Measurements from ENCODE around the gene RWDD3.

RWDD3 gene

GRCh38 chr1:95247607-95248006 is 13.6 kb downstream of the RWDD3 start:
- no peaks in the 10 kb centered on the region for H3K27me3 ChIP-seq (replicated peaks; ENCODE audit: control insufficient read depth, insufficient read depth, low read length, poor library complexity, severe bottlenecking)
- H3K4me1 ChIP-seq (ENCODE audit: control insufficient read depth, insufficient read depth, low read length, poor library complexity, severe bottlenecking): no peaks in the 10 kb centered on the region
- H3K4me3 ChIP-seq (ENCODE audit: insufficient read depth, low read depth, low read length, poor library complexity, severe bottlenecking): no peak overlapping the region
- peaks cover 17% of the 10 kb centered on the region for H3K36me3 ChIP-seq (ENCODE audit: control insufficient read depth, insufficient read depth, low read length)
- no peak for DNase-seq
- H3K9me3 ChIP-seq (ENCODE audit: control insufficient read depth, low read length): no peaks in the 10 kb centered on the region
- no peak overlapping the region for H3K27ac ChIP-seq (ENCODE audit: insufficient read depth, low read length, poor library complexity, severe bottlenecking)

- Histone ChIP-seq H3K9me3 (ENCODE audit: control insufficient read depth, low read length) (no peaks in the 10 kb centered on the region), H3K4me1 (ENCODE audit: control insufficient read depth, insufficient read depth, low read length, poor library complexity, severe bottlenecking) (no peaks in the 10 kb centered on the region), H3K27ac (ENCODE audit: insufficient read depth, low read length, poor library complexity, severe bottlenecking) (no peak overlapping the region), H3K4me3 (ENCODE audit: insufficient read depth, low read depth, low read length, poor library complexity, severe bottlenecking) (no peak overlapping the region), H3K36me3 (ENCODE audit: control insufficient read depth, insufficient read depth, low read length) (peaks cover 9% of the 10 kb centered on the region), H3K27me3 (replicated peaks; ENCODE audit: control insufficient read depth, insufficient read depth, low read length, poor library complexity, severe bottlenecking) (no peaks in the 10 kb centered on the region)
- no peak for DNase-seq
Measured at GRCh38 chr1:95249916-95250315, 15.9 kb downstream of the RWDD3 start.

- peaks cover 4% of the 10 kb centered on the region for H3K36me3 ChIP-seq (ENCODE audit: control insufficient read depth, insufficient read depth, low read length)
- DNase-seq: no peak
- no peaks in the 10 kb centered on the region for H3K9me3 ChIP-seq (ENCODE audit: control insufficient read depth, low read length)
- H3K4me3 ChIP-seq (ENCODE audit: insufficient read depth, low read depth, low read length, poor library complexity, severe bottlenecking): no peak overlapping the region
- no peaks in the 10 kb centered on the region for H3K4me1 ChIP-seq (ENCODE audit: control insufficient read depth, insufficient read depth, low read length, poor library complexity, severe bottlenecking)
- no peaks in the 10 kb centered on the region for H3K27me3 ChIP-seq (replicated peaks; ENCODE audit: control insufficient read depth, insufficient read depth, low read length, poor library complexity, severe bottlenecking)
- H3K27ac ChIP-seq (ENCODE audit: insufficient read depth, low read length, poor library complexity, severe bottlenecking): no peak overlapping the region
Measured at GRCh38 chr1:95252422-95252821, 18.4 kb downstream of the RWDD3 start.

GRCh38 chr1:95254959-95255358 is 20.9 kb downstream of the RWDD3 start:
- Histone ChIP-seq H3K27ac (ENCODE audit: insufficient read depth, low read length, poor library complexity, severe bottlenecking) (no peak overlapping the region), H3K36me3 (ENCODE audit: control insufficient read depth, insufficient read depth, low read length) (peaks cover 4% of the 10 kb centered on the region), H3K4me3 (ENCODE audit: insufficient read depth, low read depth, low read length, poor library complexity, severe bottlenecking) (no peak overlapping the region), H3K9me3 (ENCODE audit: control insufficient read depth, low read length) (no peaks in the 10 kb centered on the region), H3K27me3 (replicated peaks; ENCODE audit: control insufficient read depth, insufficient read depth, low read length, poor library complexity, severe bottlenecking) (no peaks in the 10 kb centered on the region), H3K4me1 (ENCODE audit: control insufficient read depth, insufficient read depth, low read length, poor library complexity, severe bottlenecking) (no peaks in the 10 kb centered on the region)
- no peak for DNase-seq

GRCh38 chr1:95255826-95256225 is 21.8 kb downstream of the RWDD3 start:
- Histone ChIP-seq H3K4me3 (ENCODE audit: insufficient read depth, low read depth, low read length, poor library complexity, severe bottlenecking) (no peak overlapping the region), H3K4me1 (ENCODE audit: control insufficient read depth, insufficient read depth, low read length, poor library complexity, severe bottlenecking) (no peaks in the 10 kb centered on the region), H3K9me3 (ENCODE audit: control insufficient read depth, low read length) (no peaks in the 10 kb centered on the region), H3K27ac (ENCODE audit: insufficient read depth, low read length, poor library complexity, severe bottlenecking) (no peak overlapping the region), H3K27me3 (replicated peaks; ENCODE audit: control insufficient read depth, insufficient read depth, low read length, poor library complexity, severe bottlenecking) (no peaks in the 10 kb centered on the region), H3K36me3 (ENCODE audit: control insufficient read depth, insufficient read depth, low read length) (peaks cover 4% of the 10 kb centered on the region)
- DNase-seq: no peak

GRCh38 chr1:95257758-95258157 is 23.7 kb downstream of the RWDD3 start:
- Histone ChIP-seq H3K9me3 (ENCODE audit: control insufficient read depth, low read length) (no peaks in the 10 kb centered on the region), H3K4me3 (ENCODE audit: insufficient read depth, low read depth, low read length, poor library complexity, severe bottlenecking) (no peak overlapping the region), H3K36me3 (ENCODE audit: control insufficient read depth, insufficient read depth, low read length) (no peaks in the 10 kb centered on the region), H3K4me1 (ENCODE audit: control insufficient read depth, insufficient read depth, low read length, poor library complexity, severe bottlenecking) (no peaks in the 10 kb centered on the region), H3K27ac (ENCODE audit: insufficient read depth, low read length, poor library complexity, severe bottlenecking) (no peak overlapping the region), H3K27me3 (replicated peaks; ENCODE audit: control insufficient read depth, insufficient read depth, low read length, poor library complexity, severe bottlenecking) (no peaks in the 10 kb centered on the region)
- no peak for DNase-seq

- H3K27me3 ChIP-seq (replicated peaks; ENCODE audit: control insufficient read depth, insufficient read depth, low read length, poor library complexity, severe bottlenecking): no peaks in the 10 kb centered on the region
- no peak overlapping the region for H3K4me3 ChIP-seq (ENCODE audit: insufficient read depth, low read depth, low read length, poor library complexity, severe bottlenecking)
- no peaks in the 10 kb centered on the region for H3K36me3 ChIP-seq (ENCODE audit: control insufficient read depth, insufficient read depth, low read length)
- no peaks in the 10 kb centered on the region for H3K4me1 ChIP-seq (ENCODE audit: control insufficient read depth, insufficient read depth, low read length, poor library complexity, severe bottlenecking)
- no peak overlapping the region for H3K27ac ChIP-seq (ENCODE audit: insufficient read depth, low read length, poor library complexity, severe bottlenecking)
- H3K9me3 ChIP-seq (ENCODE audit: control insufficient read depth, low read length): no peaks in the 10 kb centered on the region
- no peak for DNase-seq
Measured at GRCh38 chr1:95259245-95259644, 25.2 kb downstream of the RWDD3 start.

GRCh38 chr1:95262913-95263312 is 28.9 kb downstream of the RWDD3 start:
- Histone ChIP-seq H3K27me3 (replicated peaks; ENCODE audit: control insufficient read depth, insufficient read depth, low read length, poor library complexity, severe bottlenecking) (no peaks in the 10 kb centered on the region), H3K9me3 (ENCODE audit: control insufficient read depth, low read length) (no peaks in the 10 kb centered on the region)
- DNase-seq: no peak

GRCh38 chr1:95263450-95263849 is 29.4 kb downstream of the RWDD3 start:
- Histone ChIP-seq H3K27ac (ENCODE audit: insufficient read depth, low read length, poor library complexity, severe bottlenecking) (no peak overlapping the region), H3K27me3 (replicated peaks; ENCODE audit: control insufficient read depth, insufficient read depth, low read length, poor library complexity, severe bottlenecking) (no peaks in the 10 kb centered on the region), H3K4me3 (ENCODE audit: insufficient read depth, low read depth, low read length, poor library complexity, severe bottlenecking) (no peak overlapping the region), H3K9me3 (ENCODE audit: control insufficient read depth, low read length) (no peaks in the 10 kb centered on the region), H3K4me1 (ENCODE audit: control insufficient read depth, insufficient read depth, low read length, poor library complexity, severe bottlenecking) (no peaks in the 10 kb centered on the region), H3K36me3 (ENCODE audit: control insufficient read depth, insufficient read depth, low read length) (no peaks in the 10 kb centered on the region)
- no peak for DNase-seq

More at GRCh38 chr1:95262913-95263312, 28.9 kb downstream of the RWDD3 start:
- no peak overlapping the region for H3K27ac ChIP-seq (ENCODE audit: insufficient read depth, low read length, poor library complexity, severe bottlenecking)
- no peaks in the 10 kb centered on the region for H3K36me3 ChIP-seq (ENCODE audit: control insufficient read depth, insufficient read depth, low read length)
- no peaks in the 10 kb centered on the region for H3K4me1 ChIP-seq (ENCODE audit: control insufficient read depth, insufficient read depth, low read length, poor library complexity, severe bottlenecking)
- no peak overlapping the region for H3K4me3 ChIP-seq (ENCODE audit: insufficient read depth, low read depth, low read length, poor library complexity, severe bottlenecking)

GRCh38 chr1:95265106-95265505 is 31.1 kb downstream of the RWDD3 start:
- no peaks in the 10 kb centered on the region for H3K27me3 ChIP-seq (replicated peaks; ENCODE audit: control insufficient read depth, insufficient read depth, low read length, poor library complexity, severe bottlenecking)
- no peak overlapping the region for H3K4me3 ChIP-seq (ENCODE audit: insufficient read depth, low read depth, low read length, poor library complexity, severe bottlenecking)
- H3K36me3 ChIP-seq (ENCODE audit: control insufficient read depth, insufficient read depth, low read length): no peaks in the 10 kb centered on the region
- no peaks in the 10 kb centered on the region for H3K9me3 ChIP-seq (ENCODE audit: control insufficient read depth, low read length)
- no peaks in the 10 kb centered on the region for H3K4me1 ChIP-seq (ENCODE audit: control insufficient read depth, insufficient read depth, low read length, poor library complexity, severe bottlenecking)
- DNase-seq: no peak
- no peak overlapping the region for H3K27ac ChIP-seq (ENCODE audit: insufficient read depth, low read length, poor library complexity, severe bottlenecking)

- Histone ChIP-seq H3K9me3 (ENCODE audit: control insufficient read depth, low read length) (no peaks in the 10 kb centered on the region), H3K4me3 (ENCODE audit: insufficient read depth, low read depth, low read length, poor library complexity, severe bottlenecking) (no peak overlapping the region), H3K27me3 (replicated peaks; ENCODE audit: control insufficient read depth, insufficient read depth, low read length, poor library complexity, severe bottlenecking) (no peaks in the 10 kb centered on the region), H3K27ac (ENCODE audit: insufficient read depth, low read length, poor library complexity, severe bottlenecking) (no peak overlapping the region), H3K36me3 (ENCODE audit: control insufficient read depth, insufficient read depth, low read length) (no peaks in the 10 kb centered on the region), H3K4me1 (ENCODE audit: control insufficient read depth, insufficient read depth, low read length, poor library complexity, severe bottlenecking) (no peaks in the 10 kb centered on the region)
- DNase-seq: no peak
Measured at GRCh38 chr1:95276429-95276828, 42.4 kb downstream of the RWDD3 start.
